GM18868 (cell line): ENCODE measurements around the gene GJD3.

Experiments
- ATAC-seq: cut with Tn5 transposase; IDR thresholded peaks from one replicate; pipeline ENCODE4 v1.9.1; 2021; ENCODE audit warnings: mild to moderate bottlenecking, moderate library complexity; ENCODE audit not compliant: unreplicated experiment

The GJD3 gene

DNA sequence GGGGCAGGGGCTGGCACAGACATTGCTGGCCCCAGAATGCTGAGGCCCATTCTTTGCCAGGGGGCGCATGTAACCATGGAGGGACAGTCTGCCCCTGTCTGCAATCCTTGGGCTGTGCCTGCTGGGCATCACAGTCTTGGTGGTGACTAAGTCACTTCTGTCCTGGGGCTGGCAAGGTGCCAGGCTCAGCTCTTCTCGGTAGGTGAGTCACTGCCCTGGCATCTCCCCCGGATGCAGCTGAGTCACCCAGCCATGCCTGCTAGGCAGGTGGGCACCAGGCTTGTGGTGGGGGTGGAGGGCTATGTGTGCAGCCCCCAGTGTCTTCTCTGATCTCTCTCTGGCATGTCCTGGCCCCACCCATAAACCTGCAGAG is 50.0 kb downstream of the GJD3 start:
- no peak for ATAC-seq

DNA sequence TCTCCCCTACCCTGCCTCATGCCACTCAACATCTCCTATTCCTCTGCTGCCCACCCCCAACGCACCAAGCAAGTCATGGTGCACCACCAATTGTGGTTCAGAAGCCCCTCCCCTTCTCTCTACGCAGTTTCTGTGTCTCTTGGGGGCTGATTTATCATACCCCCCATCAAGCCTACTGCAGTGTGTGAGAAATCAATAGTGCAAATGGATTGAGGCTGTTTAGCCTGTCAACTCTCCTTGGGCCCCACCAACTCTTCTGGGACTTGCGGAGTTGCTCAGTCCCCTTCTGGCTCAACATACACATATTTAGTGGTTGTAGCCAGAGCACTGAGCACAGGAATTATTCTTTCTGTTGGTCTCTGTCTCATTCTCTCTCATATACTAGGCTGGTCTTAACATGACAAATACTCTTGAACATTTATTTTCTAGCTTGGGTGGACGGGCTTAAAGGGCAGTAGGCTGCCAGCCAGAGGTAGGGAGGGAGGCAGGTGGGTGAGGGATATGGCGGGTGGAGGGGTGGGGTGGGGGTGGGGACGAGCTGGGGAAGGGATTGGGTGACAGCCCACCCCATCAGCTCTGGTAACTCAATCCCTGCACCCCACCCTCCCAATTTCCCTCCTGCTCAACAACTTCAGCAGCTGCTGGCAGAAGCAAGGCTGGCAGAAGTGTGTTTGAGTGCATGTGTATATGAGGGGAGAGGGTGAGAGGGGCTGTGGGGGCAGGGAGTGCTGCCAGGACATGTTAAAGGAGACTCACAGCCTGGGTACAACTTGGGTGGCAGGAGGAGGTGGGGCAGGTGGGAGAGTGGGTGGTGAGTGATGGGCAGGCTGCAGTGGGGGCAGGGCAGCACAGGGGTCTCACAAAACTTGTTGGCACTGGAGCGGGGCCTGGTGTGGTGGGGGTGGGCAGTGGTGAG is 50.6 kb downstream of the GJD3 start:
- ATAC-seq, result no peak
